ENCODE results near the gene LRRC4B. TPM values are rescaled to one million over a fixed set of nuclear protein-coding genes. Genes with fewer than 3 reads are reported as not detected.

Gene LRRC4B
- total and polyA plus RNA-seq, 2 of the 8 experiments (the other 6 are each of a cell fraction or from before 2014, with no cell fraction given) = 13.4 to 21.2 TPM

- TF ChIP-seq, protein P1, sequence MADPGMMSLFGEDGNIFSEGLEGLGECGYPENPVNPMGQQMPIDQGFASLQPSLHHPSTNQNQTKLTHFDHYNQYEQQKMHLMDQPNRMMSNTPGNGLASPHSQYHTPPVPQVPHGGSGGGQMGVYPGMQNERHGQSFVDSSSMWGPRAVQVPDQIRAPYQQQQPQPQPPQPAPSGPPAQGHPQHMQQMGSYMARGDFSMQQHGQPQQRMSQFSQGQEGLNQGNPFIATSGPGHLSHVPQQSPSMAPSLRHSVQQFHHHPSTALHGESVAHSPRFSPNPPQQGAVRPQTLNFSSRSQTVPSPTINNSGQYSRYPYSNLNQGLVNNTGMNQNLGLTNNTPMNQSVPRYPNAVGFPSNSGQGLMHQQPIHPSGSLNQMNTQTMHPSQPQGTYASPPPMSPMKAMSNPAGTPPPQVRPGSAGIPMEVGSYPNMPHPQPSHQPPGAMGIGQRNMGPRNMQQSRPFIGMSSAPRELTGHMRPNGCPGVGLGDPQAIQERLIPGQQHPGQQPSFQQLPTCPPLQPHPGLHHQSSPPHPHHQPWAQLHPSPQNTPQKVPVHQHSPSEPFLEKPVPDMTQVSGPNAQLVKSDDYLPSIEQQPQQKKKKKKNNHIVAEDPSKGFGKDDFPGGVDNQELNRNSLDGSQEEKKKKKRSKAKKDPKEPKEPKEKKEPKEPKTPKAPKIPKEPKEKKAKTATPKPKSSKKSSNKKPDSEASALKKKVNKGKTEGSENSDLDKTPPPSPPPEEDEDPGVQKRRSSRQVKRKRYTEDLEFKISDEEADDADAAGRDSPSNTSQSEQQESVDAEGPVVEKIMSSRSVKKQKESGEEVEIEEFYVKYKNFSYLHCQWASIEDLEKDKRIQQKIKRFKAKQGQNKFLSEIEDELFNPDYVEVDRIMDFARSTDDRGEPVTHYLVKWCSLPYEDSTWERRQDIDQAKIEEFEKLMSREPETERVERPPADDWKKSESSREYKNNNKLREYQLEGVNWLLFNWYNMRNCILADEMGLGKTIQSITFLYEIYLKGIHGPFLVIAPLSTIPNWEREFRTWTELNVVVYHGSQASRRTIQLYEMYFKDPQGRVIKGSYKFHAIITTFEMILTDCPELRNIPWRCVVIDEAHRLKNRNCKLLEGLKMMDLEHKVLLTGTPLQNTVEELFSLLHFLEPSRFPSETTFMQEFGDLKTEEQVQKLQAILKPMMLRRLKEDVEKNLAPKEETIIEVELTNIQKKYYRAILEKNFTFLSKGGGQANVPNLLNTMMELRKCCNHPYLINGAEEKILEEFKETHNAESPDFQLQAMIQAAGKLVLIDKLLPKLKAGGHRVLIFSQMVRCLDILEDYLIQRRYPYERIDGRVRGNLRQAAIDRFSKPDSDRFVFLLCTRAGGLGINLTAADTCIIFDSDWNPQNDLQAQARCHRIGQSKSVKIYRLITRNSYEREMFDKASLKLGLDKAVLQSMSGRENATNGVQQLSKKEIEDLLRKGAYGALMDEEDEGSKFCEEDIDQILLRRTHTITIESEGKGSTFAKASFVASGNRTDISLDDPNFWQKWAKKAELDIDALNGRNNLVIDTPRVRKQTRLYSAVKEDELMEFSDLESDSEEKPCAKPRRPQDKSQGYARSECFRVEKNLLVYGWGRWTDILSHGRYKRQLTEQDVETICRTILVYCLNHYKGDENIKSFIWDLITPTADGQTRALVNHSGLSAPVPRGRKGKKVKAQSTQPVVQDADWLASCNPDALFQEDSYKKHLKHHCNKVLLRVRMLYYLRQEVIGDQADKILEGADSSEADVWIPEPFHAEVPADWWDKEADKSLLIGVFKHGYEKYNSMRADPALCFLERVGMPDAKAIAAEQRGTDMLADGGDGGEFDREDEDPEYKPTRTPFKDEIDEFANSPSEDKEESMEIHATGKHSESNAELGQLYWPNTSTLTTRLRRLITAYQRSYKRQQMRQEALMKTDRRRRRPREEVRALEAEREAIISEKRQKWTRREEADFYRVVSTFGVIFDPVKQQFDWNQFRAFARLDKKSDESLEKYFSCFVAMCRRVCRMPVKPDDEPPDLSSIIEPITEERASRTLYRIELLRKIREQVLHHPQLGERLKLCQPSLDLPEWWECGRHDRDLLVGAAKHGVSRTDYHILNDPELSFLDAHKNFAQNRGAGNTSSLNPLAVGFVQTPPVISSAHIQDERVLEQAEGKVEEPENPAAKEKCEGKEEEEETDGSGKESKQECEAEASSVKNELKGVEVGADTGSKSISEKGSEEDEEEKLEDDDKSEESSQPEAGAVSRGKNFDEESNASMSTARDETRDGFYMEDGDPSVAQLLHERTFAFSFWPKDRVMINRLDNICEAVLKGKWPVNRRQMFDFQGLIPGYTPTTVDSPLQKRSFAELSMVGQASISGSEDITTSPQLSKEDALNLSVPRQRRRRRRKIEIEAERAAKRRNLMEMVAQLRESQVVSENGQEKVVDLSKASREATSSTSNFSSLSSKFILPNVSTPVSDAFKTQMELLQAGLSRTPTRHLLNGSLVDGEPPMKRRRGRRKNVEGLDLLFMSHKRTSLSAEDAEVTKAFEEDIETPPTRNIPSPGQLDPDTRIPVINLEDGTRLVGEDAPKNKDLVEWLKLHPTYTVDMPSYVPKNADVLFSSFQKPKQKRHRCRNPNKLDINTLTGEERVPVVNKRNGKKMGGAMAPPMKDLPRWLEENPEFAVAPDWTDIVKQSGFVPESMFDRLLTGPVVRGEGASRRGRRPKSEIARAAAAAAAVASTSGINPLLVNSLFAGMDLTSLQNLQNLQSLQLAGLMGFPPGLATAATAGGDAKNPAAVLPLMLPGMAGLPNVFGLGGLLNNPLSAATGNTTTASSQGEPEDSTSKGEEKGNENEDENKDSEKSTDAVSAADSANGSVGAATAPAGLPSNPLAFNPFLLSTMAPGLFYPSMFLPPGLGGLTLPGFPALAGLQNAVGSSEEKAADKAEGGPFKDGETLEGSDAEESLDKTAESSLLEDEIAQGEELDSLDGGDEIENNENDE (IDR thresholded peaks at IDR 0.05; ENCODE audit: insufficient replicate concordance, low read length) = no peak
- TF ChIP-seq POU5F1 (IDR thresholded peaks at IDR 0.05; ENCODE audit: low read depth, low read length) (no peak), YY1 (IDR thresholded peaks at IDR 0.05; ENCODE audit: low read depth, low read length) (no peak), GTF2F1 (IDR thresholded peaks at IDR 0.05; ENCODE audit: borderline replicate concordance, low read depth, low read length) (no peak), EGR1 (IDR thresholded peaks at IDR 0.05; ENCODE audit: borderline replicate concordance, low read depth, low read length) (no peak), SIRT6 (IDR thresholded peaks at IDR 0.05; ENCODE audit: low read length) (no peak), CHD1 (IDR thresholded peaks at IDR 0.05; ENCODE audit: low read depth, low read length) (no peak), CBX5 (IDR thresholded peaks at IDR 0.05; ENCODE audit: low read depth, low read length) (no peak), SUZ12 (IDR thresholded peaks at IDR 0.05; ENCODE audit: low read length) (no peak), EZH2 (IDR thresholded peaks at IDR 0.05; ENCODE audit: low read depth, low read length, severe bottlenecking) (no peak), POLR2AphosphoS5 (IDR thresholded peaks at IDR 0.05; ENCODE audit: low read depth, low read length) (no peak), TBP (IDR thresholded peaks at IDR 0.05; ENCODE audit: low read depth, low read length) (no peak)
Measured at GRCh38 chr19:50492303-50493052, 75.8 kb downstream of the LRRC4B start (continued).
